Measurements from ENCODE around the gene EFHC1.

GRCh38 chr6:52423971-52424381 lies 3.8 kb downstream of the EFHC1 start:
- TF ChIP-seq CHD4 (IDR thresholded peaks at IDR 0.05; ENCODE audit: borderline replicate concordance, low read length) = no peak
- TF ChIP-seq, protein P1, sequence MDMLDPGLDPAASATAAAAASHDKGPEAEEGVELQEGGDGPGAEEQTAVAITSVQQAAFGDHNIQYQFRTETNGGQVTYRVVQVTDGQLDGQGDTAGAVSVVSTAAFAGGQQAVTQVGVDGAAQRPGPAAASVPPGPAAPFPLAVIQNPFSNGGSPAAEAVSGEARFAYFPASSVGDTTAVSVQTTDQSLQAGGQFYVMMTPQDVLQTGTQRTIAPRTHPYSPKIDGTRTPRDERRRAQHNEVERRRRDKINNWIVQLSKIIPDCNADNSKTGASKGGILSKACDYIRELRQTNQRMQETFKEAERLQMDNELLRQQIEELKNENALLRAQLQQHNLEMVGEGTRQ (IDR thresholded peaks at IDR 0.05; ENCODE audit: low read depth, low read length) = no peak
- TF ChIP-seq, protein P1 (CRISPR knock-in tag; IDR thresholded peaks at IDR 0.05; ENCODE audit: borderline replicate concordance) = no peak
- no peak for TF ChIP-seq ZBTB7A (CRISPR knock-in tag; IDR thresholded peaks at IDR 0.05)
- no peak for TF ChIP-seq KLF12 (CRISPR knock-in tag; IDR thresholded peaks at IDR 0.05; ENCODE audit: borderline replicate concordance)
- TF ChIP-seq MAZ (IDR thresholded peaks at IDR 0.05; ENCODE audit: borderline replicate concordance, low read depth, low read length) = no peak
- no peak for TF ChIP-seq MAZ (CRISPR knock-in tag; IDR thresholded peaks at IDR 0.05; ENCODE audit: low read depth)
- no peak for TF ChIP-seq ZNF24 (IDR thresholded peaks at IDR 0.05)
- TF ChIP-seq TARDBP (CRISPR knock-in tag; IDR thresholded peaks at IDR 0.05) = no peak
- no peak for TF ChIP-seq HOXD1 (CRISPR knock-in tag; IDR thresholded peaks at IDR 0.05)
- no peak for TF ChIP-seq NR2F2 (IDR thresholded peaks at IDR 0.05; ENCODE audit: borderline replicate concordance, low read depth)
- no peak for TF ChIP-seq FOXP4 (CRISPR knock-in tag; IDR thresholded peaks at IDR 0.05)
- no peak for TF ChIP-seq ZBTB33 (CRISPR knock-in tag; IDR thresholded peaks at IDR 0.05)
- no peak for TF ChIP-seq NBN (conservative IDR thresholded peaks at IDR 0.05)
- TF ChIP-seq CTCF (CRISPR knock-in tag; IDR thresholded peaks at IDR 0.05) = no peak
